HG03354 (cell line): Measurements from ENCODE around the gene ROR2.

Experiments used
- ATAC-seq: cut with Tn5 transposase; IDR thresholded peaks from one replicate; pipeline ENCODE4 v1.9.1; 2021; ENCODE audit warnings: mild to moderate bottlenecking; ENCODE audit not compliant: unreplicated experiment, poor library complexity, severe bottlenecking

Gene ROR2

DNA sequence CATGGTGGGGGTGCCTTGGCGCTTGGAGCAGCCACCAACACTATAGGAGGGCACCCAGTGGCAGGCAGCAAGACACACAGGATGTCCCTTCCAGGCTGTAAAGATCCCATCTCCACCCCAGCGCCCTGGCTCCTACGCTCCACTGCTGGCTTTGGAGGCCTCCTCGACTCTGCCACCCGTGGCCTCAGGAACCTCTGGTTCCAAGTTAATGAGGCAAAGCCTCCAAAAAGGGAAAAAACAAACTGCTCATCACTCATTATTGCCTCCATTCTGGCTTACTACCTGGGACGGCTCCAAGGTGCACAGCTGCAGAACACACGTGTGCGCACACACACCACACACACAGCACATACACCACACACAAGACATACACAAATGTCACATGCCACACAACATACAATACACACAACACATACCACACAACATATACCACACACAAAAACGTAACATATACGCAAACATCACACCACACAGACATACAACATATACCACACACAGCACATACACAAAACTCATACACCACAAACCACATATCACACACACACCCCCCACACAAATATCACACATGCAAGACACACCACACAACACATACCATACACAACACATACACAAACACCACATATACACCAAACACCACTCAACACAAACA is 45.3 kb downstream of the ROR2 start:
- ATAC-seq, result no peak

GRCh38 chr9:91903126-91903911 is 46.7 kb downstream of the ROR2 start:
- ATAC-seq, result no peak

DNA sequence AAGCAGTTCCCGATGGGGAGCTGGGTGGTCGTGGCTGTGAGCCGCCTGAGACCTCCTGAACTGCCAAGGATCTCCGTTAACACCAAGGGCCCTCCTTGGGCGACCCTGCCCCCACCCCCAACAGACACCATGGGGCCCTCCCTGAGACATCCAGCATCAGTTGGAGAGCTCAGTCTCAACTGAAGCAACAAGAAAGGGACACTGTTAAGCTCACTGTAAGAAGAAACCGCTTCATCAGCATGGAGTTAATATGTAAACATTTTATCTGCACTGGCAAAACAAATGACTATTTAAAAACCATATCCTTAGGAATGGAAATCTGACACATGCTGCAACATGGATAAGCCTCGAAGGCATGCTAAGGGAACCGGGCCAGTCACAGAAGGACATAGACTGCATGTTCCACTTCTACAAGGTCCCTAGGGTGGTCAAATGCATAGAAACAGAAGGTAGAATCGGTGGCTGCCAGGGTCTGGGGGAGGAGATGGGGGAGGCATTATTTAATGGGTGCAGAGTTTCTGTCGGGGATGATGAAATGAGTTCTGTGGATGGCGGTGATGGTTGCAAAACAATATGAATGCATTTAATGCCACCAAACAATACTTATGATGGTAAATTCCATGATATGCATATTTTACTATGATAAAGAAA is 47.4 kb downstream of the ROR2 start:
- ATAC-seq, result no peak

GRCh38 chr9:91900797-91901177 is 49.2 kb downstream of the ROR2 start:
- no peak for ATAC-seq

DNA sequence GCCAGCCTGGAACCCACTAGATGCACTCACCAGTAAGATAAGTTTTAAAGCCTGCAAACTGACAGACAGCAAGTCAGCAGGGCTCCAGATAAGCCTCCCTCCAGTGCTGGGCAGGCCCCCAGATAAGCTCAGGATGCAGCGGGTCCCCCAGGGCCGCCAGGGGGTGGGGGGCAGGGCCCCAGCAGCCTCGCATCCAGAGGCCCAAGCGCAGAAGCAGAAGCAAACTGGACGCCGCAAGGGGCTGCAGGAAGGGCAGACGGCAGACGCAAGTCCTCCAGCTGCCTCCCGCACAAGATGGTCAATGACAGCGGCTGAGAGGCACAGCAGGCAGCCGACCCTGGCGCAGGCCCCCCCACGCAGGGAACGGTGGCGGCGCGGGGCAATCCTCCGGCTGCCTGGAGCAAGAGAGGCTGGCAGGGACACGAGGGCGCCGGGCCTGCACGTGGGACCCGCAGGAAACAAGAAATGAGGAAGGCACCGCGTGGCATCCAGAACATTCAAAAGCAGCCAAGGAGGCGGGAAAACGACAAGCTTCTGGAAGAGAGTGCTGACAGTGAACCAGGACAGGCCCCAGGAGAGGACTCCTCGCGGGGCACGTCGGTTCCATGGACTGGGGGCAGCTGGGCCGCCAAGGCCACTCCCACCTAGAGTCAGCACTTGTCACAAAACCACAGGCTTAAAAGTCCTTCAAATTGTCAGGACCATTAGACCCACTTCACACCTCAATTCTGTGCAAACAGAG is 49.8 kb downstream of the ROR2 start:
- no peak for ATAC-seq

GRCh38 chr9:91899594-91899993 is 50.4 kb downstream of the ROR2 start:
- ATAC-seq, result no peak

DNA sequence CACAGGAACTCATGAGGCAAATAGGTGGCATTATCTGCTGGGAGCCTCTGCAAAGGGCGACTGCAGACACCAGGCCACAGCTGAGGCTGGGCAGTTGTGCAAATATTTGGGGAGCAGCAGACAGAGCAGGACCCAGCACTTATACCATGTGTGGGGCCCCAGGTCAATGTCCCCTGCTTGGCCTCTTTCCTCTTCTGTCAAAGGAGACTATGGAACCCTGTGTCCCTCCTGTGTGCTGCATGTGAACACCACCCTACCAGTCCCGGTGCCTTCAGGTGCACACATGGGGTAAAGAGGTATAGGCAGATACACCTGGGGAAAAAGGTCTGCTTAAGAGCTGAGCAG is 50.8 kb downstream of the ROR2 start:
- no peak for ATAC-seq

DNA sequence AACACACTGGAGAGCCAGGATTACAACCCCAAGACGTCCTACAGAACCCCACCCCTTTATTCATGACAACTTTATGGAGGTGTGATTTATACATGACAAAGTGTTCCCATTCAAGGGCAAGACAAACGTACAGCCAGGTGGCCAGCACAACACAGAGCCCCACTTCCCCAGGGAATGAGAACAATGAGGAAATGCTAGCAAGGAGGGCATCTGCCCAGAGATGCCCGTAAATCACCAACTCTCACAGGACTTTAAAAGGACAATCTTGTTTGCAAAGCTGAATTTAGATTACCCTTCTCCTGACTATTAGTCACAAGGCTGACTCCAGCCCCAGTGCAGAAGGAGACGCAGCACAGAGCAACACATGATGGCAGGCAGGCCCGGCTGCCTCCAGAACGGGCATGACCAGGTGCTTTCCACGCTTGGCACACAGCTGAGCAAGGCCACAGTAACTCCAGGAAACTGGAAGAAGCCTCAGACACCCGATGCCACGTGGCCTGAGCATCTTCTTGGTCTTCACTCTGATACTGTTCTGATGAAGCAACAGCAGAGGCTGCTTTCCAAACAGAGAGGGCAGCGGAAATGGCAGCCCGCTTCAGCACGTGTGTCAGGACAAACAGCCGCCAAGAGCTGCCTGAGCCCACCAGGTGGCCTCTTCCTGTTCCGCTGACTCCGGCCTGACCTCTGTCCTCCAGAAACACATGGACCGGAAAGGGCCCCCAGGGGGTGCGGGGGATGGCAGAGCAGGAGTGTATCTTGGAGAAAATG is 51.4 kb downstream of the ROR2 start:
- ATAC-seq, result no peak

- no peak for ATAC-seq
These were observed 52.8 kb downstream of the ROR2 start for GRCh38 chr9:91897201-91897600.

DNA sequence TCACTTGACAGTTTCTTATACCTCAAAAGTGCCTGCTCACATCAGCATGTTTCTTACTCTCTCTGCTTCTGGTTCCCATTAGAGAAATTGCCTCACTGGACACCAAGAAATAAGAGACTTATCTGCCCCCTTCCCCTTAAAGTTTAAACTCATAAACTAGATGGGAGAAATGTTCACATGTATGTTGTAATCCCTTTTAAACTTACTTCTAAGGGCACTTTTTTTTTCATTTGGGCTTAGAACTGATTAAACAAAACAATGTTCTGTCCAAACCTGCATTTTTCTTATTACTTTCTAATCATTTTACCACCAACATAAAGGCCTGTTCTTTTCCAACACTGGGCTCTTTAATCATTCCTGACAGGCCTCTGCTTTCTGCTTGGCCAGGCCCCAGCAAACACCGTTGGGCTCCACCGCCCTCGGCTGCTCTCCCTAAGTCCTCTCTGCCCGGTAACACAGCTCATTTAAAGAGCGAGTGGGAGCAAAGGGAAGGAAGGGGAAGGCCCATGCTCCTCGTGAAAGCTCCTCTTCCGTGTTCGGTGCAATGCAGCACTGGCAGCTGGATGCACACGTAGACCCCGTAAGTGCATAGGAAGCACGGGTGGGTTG is 53.4 kb downstream of the ROR2 start:
- no peak for ATAC-seq

GRCh38 chr9:91896097-91896496 is 53.9 kb downstream of the ROR2 start:
- ATAC-seq, result no peak

GRCh38 chr9:91894536-91894935 is 55.5 kb downstream of the ROR2 start:
- ATAC-seq, result no peak

DNA sequence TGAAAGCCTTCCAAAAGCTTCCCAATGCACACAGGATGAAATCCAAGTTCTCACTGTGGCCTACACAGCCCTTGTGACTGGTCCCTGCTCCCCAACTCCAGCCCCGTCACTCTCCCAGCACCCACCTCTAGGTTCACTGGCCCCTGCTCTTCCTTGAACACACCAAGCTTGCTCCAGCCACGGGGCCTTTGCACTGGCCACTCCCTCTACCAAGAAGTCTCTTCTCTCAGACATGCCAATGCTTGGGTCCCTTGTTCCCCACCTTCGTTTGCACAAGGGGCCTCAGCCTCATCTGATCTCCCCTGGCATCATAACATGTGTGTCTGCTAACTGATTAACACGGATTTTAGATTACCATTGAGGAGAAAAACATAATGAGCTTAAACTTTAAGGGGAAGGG is 56.0 kb downstream of the ROR2 start:
- ATAC-seq, result no peak

- no peak for ATAC-seq
These were observed 58.1 kb downstream of the ROR2 start for GRCh38 chr9:91891915-91892314.

DNA sequence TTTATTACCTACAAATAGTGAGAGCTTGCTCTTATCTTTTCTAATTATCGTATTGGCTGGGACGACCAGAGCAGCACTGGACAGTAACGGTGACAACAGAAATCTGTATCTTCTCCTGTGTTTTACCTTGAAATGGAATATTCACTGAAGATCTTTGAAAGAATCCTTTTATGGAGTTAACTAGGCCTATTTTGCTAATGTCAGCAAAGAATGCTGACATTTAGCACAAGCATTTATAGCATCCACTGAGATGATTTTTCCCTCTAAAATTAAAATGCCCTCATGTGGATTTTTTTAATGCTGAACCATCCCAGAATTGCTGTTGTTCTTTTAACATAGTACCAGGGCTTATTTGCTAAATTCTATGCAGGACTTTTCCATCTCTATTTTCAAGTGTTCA is 59.4 kb downstream of the ROR2 start:
- no peak for ATAC-seq

DNA sequence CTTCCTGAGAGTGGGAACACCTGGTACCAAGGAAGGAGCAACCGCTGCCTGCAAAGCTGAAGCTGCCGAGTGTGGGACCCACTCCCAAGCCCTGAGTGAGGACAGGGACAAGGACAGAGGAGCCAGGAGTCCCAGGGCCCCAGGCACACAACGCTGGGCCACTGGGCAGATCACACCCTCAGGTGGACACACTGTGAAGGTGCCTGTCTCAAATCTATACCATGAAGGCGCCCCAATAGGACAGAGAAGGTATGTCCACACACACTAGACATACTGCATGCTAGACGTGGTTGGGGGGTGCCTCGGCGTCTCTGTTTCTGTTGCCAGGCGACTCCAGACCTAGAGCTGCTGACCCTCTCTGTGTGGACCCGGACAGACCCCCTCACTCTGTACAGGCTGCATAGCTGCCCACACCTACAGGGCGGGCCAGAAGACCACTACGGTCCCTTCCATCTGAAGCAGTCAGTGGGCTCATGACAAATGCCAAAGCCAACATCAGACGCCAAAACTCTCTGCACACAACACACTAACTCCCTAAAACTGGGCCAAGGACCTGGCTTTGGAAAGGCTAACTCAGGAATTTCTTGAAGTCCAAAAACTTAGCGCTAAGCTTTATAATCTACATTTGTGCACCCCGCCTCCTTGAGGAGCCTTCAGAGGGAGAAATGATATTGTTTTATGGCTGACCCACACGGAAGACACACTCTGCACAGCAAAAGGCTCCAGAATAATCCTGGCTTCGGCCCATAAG is 60.7 kb downstream of the ROR2 start:
- no peak for ATAC-seq

DNA sequence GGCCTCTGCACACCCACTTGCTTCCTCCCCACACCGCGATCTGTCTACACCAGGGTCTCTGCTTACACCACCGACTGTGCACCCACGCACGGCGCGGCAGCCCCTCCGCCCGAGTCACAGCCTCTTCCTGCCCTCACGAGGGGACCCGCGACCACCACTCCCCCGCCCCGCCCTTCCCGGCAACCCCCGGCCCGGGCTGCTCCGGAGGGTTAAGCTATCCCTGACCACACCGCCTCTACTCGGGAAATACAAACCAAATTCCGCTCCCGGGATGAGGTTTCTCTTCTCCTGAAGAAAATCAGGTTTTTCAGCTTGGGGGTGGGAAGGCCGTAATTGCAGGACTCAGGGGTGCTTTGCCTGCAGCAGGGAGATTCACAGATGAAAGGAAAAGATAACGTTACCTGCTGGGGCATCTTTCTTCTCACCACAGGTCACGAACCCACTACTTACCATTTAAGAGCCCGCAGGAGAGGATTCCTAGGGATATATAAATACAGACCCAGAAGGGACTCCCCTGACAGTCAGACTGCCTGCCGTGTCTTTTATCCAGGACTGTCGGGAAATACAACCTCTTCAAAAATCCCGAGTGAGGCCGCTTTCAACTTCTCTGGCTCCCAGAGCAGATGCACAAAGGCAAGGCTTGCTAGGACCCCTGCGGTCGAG is 63.5 kb downstream of the ROR2 start:
- ATAC-seq, result no peak

DNA sequence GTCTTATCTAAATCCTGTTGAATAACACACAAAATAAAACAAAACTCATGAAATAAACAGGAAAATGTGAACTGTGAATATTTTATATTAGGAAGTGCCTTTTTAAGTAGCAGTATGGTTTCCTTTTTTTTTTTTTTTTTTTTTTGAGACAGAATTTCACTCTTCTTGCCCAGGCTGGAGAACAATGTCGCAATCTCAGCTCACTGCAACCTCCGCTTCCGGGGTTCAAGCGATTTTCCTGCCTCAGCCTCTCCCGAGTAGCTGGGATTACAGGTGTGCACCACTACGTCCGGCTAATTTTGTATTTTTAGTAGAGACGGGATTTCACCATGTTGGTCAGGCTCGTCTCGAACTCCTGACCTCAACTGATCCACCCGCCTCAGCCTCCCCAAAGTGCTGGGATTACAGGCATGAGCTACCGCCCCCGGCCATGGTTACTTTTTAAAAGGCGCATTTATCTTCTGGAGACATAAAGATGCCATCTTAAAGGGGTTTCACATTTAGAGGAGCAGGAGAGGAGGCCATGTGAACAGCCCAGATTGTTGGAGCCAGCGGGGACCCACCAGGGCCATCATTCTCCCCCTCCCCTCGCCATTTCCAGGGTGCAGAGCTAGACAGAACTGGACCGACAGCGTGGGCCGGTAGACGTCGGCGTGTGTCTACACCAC is 64.1 kb downstream of the ROR2 start:
- ATAC-seq, result no peak
